Glomerular endothelial cell (primary cell): ENCODE measurements around the gene HS6ST1. TPM values are rescaled to one million over a fixed set of nuclear protein-coding genes. Genes with fewer than 3 reads are reported as not detected.
"Not testable (repeated sequence)": the region's sequence is repeated elsewhere in the genome, so short reads cannot be mapped to it uniquely, and the experiment has no call there.

Experiments used
- DNase-seq: peaks from one replicate; pipeline ENCODE4 v3.0.0-alpha.2; 2011; ENCODE audit warnings: low read depth, low spot score; ENCODE audit errors: extremely low read depth
- total RNA-seq: library from RNA; depleted of rRNA; stranded (reverse); fragments of >200 nt; gene quantifications from 2 replicates; pipeline ENCODE4 v1.2.3, GENCODE V29; 2015

The HS6ST1 gene
- total RNA-seq, 1 donor from 2014 or later, result 36.7 TPM

GRCh38 chr2:128322715-128323554, 4.3 kb upstream of the HS6ST1 start:
- DNase-seq, result no peak

DNA sequence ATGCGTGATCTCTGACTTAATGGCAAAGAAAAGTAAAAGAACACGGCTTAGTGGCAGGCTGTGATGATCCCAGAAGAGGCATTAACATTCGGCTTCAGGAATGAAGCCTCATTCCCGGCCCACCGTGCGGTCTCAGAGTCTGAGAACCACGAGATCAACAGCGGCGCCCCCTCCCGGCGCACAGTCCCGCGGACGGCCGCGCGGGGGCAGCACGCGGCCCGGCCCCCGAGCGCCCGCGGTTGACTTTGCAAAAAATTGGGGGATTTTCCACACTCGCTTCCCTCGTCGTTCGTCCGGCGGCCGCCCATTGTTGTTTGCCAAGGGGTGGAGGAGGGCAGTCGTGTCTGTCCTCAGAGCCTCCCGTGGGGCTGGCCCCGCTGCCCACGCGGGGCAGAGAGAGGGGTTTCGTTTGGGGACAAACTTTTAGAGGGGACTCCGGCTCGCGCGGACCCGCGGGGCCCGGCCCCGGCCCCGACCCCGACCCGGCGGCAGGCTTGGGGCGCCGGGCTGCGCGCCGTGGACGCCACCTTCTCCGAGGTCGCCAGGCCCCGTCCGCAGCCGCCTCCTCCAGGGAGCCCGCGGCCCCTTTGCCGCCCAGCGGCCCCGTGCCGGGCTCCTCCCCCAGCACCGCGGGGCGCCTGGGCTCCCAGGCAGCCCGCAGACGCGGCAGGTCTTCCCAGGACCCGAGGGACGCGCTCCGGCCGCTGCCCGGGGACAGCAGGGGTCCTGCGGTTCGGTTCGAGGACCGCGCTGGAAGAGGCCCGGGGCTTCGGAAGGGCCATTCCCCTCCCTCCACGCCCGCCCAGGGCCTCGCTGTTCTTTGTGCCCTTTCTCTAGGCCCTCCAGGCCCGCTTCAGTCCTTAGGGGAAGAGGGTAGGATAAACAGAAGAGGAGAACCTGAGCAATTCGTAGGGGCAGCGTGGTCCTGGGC, 3.4 kb upstream of the HS6ST1 start:
- DNase-seq, result no peak

GRCh38 chr2:128320906-128321771, 2.5 kb upstream of the HS6ST1 start:
- no peak for DNase-seq

DNA sequence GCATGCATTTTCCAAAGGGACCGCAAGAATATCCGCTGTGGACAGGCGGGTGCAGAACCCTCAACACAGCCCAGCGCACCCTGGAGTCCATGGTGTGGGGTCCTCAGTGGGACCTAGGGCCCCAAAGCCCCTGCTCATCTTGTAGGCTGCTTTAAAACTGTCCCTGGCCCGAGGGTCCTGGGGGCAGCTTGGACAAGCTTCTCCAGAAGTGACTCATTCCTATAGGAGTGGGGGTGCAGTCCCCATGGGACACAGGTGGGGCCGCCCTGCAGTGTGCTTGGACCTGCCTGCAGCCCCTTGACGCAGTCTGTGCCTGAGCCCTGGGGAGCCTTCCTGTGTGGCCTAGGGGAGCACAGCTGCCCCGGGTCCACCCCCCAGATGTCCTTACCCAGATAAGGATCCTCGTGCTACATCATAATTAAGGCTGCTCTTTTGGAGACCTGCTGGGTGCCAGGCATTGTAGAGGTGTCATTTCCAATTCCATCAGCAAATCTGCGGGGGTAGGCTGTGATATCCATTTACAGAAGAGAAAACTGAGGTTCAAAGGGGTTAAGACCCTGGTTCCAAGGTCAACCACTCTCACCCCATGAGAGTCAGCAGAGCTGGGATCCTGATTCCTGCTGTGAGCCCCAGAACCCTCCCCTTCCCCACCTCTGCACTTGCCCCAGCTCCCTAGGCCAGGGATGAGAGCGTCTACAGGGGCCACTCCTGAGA, 1.7 kb upstream of the HS6ST1 start:
- DNase-seq, result no peak

GRCh38 chr2:128319631-128320191, 1.0 kb upstream of the HS6ST1 start:
- DNase-seq, result no peak

GRCh38 chr2:128318245-128318644, 423 bp downstream of the HS6ST1 start:
- not testable (repeated sequence) for DNase-seq

DNA sequence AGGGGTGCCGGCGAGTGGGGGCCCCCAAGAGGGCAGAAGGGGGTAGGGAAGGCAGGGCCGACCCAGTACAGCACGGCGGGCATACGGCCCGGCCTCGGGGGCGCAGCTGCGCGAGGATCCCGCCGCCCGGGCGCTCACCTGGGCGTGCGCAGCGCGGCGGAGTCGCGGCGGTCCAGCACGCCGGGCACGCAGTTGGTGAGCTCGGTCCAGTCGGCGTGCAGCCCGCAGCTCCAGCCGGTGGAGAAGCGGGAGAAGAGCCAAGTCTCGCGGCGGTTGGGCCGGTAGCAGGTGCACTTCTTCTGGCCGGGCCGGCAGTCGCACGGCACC, 806 bp downstream of the HS6ST1 start:
- DNase-seq, result not testable (repeated sequence)

DNA sequence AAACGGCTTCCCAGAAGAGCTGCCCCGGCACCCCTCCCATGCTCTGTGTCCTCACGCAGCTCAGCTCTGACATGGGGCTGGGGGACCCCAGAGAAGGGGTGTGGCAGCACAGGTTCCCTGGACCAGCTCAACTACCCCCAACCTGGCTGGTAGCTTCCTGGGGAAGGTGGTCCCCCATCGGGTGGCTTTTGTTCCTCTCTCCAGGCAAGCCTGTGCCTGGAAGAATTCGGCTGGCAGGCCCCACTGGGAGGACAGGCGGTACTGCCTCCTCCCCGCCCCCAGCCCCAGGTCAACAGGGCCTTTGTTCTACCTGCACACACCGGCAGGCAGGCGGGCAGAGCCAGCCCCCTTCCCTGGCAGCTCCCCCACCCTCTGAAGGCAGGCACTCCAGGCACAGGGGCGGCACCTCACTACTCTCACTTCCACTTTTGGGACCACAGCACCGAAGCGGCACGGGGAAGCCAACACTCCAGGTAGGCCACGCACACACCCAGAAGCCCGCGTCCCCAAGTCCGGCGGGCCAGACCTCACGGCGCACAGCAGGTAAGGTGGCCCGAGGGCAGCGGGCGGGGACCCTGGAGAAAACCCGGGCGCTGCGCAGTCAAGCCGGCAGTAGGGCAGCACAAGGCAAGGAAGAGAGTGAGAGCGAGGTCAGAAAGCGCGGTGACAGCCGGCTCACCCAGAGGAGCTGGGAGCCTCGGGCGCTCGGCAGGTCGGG, 1.3 kb downstream of the HS6ST1 start:
- no peak for DNase-seq

GRCh38 chr2:128316777-128317180, 1.9 kb downstream of the HS6ST1 start:
- no peak for DNase-seq

GRCh38 chr2:128315829-128316776, 2.6 kb downstream of the HS6ST1 start:
- DNase-seq, result no peak

- DNase-seq, result no peak
These were observed 3.4 kb downstream of the HS6ST1 start for GRCh38 chr2:128315122-128315828.

DNA sequence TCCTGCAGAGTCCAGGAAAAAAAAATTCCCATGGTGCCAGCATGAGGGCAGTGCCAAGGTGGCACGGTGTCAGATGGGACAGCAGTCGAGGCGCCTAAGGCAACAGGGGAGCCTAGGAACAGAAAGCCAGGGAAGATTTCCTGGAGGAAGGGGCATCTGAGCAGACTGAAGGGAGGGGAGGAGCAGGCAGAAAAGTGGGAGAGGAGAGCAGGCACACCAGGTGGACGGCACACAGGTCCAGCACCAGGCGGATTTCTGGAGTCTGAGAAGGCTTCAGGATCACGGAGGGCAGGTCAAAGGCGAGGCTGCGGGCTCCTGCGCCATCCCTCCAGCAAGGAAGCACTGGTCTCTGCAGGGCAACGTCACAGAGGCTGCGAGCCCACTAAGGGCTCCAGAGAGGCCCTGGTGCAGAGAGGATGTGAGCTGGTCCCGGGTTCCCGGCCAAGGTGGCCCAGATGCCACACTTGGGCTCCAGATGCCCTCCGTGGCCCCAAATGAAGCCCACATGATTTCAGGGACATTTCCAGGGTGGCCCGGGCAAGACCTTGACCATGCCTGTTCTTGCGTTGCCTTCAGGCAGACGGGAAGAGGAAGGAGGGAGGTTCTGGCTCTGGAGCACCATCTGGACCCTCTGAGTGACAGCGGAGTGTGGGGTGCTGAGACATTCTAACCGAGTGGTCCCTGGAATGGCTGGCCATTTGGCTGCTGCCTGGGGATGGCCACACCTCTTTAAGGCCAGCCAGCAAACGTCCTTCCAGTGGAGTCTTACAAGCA, 4.1 kb downstream of the HS6ST1 start:
- DNase-seq, result no peak

GRCh38 chr2:128313931-128314347, 4.7 kb downstream of the HS6ST1 start:
- no peak for DNase-seq

DNA sequence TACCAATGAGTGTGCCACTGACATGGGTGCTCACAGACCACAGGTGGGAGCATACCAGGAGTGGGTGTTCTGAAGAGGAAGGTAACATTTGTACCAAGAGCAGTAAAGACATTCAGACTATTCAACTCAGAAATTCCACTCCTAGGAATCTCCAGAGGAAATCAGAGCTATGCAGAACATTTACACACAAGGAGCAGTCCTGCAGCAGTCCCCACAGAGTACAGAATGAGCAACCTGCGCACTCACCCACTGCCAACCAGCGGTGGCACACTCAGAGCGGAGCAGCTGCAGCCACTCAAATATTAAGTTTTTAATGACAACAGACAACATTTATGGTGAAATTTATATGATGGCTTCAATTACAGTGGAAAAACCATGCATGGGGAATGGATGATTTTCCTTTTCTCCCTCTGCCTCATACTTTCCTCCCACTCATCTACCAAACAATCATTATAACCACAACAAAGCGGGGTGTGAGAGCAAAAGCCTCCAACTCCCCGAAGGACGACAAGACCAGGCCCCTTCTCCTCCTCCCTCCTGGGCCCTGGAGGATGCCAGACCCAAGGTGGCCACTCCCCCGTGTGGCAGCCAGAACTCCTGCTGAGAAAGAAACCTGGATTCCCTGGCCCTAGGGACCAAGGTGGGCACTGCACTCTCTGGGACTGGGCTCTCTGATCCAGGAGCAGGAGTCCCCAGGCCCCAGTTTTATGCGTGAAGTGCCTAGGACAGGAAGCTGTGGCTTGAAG, 5.4 kb downstream of the HS6ST1 start:
- no peak for DNase-seq

DNA sequence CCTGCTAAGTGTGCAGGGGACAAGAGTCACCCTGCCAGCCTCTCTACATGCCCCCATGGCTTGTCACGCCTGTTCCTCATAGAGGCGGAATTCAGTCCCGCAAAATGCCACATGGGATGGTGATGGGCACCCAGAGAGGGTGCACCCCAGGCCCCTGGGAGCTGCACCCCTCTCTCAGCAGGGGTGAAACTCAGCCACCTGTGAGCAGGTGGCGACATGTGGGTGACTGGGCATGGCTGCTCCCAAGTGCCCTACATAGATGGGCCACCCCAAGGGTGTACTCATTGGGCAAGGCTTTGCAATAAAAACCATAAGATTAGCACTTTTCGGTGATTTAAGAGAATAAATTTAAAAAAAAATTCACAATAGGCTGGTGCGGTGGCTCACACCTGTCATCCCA, 6.3 kb downstream of the HS6ST1 start:
- no peak for DNase-seq

- DNase-seq, result no peak
These were observed 6.8 kb downstream of the HS6ST1 start for GRCh38 chr2:128311755-128312341.
